ENCODE measurements around the gene DOCK10. TPM values are rescaled to one million over a fixed set of nuclear protein-coding genes. Genes with fewer than 3 reads are reported as not detected.

Gene DOCK10
- total and polyA plus RNA-seq, 2 donors (not counting 1 experiment from before 2014, with no cell fraction given): 20.8 to 26.3 TPM

- Histone ChIP-seq H3K79me2 (ENCODE audit: control insufficient read depth, insufficient read depth, low read length) (no peaks in the 10 kb centered on the region), H3K9ac (ENCODE audit: insufficient read depth, low read length) (no peak overlapping the region), H3K4me2 (ENCODE audit: extremely low read depth, insufficient read depth, low read length) (no peak overlapping the region), H2AFZ (ENCODE audit: low read length) (no peak overlapping the region), H3K27ac (ENCODE audit: insufficient read depth, low read length) (no peak overlapping the region), H3K4me1 (ENCODE audit: control insufficient read depth, extremely low read depth, insufficient read depth, low read length) (no peaks in the 10 kb centered on the region), H4K20me1 (ENCODE audit: control insufficient read depth, extremely low read depth, insufficient read depth, low read length) (no peaks in the 10 kb centered on the region), H3K36me3 (ENCODE audit: control insufficient read depth, insufficient read depth, low read length) (peaks cover 4% of the 10 kb centered on the region), H3K9me3 (ENCODE audit: control insufficient read depth, insufficient read depth, low read depth, low read length) (no peaks in the 10 kb centered on the region), H3K4me3 (replicated peaks in 1 of 4; ENCODE audit: control extremely low read depth in 1 of 4, insufficient read depth in 1 of 4, low read depth in 3 of 4, low read length in 4 of 4) (no peak overlapping the region), H3K27me3 (ENCODE audit: control insufficient read depth, insufficient read depth, low read length) (no peaks in the 10 kb centered on the region)
- TF ChIP-seq, protein P1, sequence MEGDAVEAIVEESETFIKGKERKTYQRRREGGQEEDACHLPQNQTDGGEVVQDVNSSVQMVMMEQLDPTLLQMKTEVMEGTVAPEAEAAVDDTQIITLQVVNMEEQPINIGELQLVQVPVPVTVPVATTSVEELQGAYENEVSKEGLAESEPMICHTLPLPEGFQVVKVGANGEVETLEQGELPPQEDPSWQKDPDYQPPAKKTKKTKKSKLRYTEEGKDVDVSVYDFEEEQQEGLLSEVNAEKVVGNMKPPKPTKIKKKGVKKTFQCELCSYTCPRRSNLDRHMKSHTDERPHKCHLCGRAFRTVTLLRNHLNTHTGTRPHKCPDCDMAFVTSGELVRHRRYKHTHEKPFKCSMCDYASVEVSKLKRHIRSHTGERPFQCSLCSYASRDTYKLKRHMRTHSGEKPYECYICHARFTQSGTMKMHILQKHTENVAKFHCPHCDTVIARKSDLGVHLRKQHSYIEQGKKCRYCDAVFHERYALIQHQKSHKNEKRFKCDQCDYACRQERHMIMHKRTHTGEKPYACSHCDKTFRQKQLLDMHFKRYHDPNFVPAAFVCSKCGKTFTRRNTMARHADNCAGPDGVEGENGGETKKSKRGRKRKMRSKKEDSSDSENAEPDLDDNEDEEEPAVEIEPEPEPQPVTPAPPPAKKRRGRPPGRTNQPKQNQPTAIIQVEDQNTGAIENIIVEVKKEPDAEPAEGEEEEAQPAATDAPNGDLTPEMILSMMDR (conservative IDR thresholded peaks at IDR 0.05 in 1 of 2, IDR thresholded peaks at IDR 0.05 in 1 of 2; ENCODE audit: low read depth in 1 of 2, low read length in 2 of 2): no peak
- no peak for TF ChIP-seq EZH2 (IDR thresholded peaks at IDR 0.05; ENCODE audit: low read length, missing control alignments)
- DNase-seq (ENCODE audit: low read depth in 2 of 2): no peak
Measured at GRCh38 chr2:224803930-224804329, 238.3 kb downstream of the DOCK10 start.

GRCh38 chr2:224802407-224802806 is 239.9 kb downstream of the DOCK10 start:
- Histone ChIP-seq H4K20me1 (ENCODE audit: control insufficient read depth, extremely low read depth, insufficient read depth, low read length) (no peaks in the 10 kb centered on the region), H2AFZ (ENCODE audit: low read length) (no peak overlapping the region), H3K9me3 (ENCODE audit: control insufficient read depth, insufficient read depth, low read depth, low read length) (no peaks in the 10 kb centered on the region), H3K4me2 (ENCODE audit: extremely low read depth, insufficient read depth, low read length) (no peak overlapping the region), H3K4me3 (replicated peaks in 1 of 4; ENCODE audit: control extremely low read depth in 1 of 4, insufficient read depth in 1 of 4, low read depth in 3 of 4, low read length in 4 of 4) (no peak overlapping the region), H3K27me3 (ENCODE audit: control insufficient read depth, insufficient read depth, low read length) (no peaks in the 10 kb centered on the region), H3K36me3 (ENCODE audit: control insufficient read depth, insufficient read depth, low read length) (peaks cover 4% of the 10 kb centered on the region), H3K79me2 (ENCODE audit: control insufficient read depth, insufficient read depth, low read length) (no peaks in the 10 kb centered on the region), H3K9ac (ENCODE audit: insufficient read depth, low read length) (no peak overlapping the region), H3K4me1 (ENCODE audit: control insufficient read depth, extremely low read depth, insufficient read depth, low read length) (no peaks in the 10 kb centered on the region), H3K27ac (ENCODE audit: insufficient read depth, low read length) (no peak overlapping the region)
- TF ChIP-seq, protein P1 (conservative IDR thresholded peaks at IDR 0.05 in 1 of 2, IDR thresholded peaks at IDR 0.05 in 1 of 2; ENCODE audit: low read depth in 1 of 2, low read length in 2 of 2): no peak
- TF ChIP-seq EZH2 (IDR thresholded peaks at IDR 0.05; ENCODE audit: low read length, missing control alignments): no peak
- DNase-seq (ENCODE audit: low read depth in 2 of 2): peak in 1 of 2 donors; percentile 43

DNA sequence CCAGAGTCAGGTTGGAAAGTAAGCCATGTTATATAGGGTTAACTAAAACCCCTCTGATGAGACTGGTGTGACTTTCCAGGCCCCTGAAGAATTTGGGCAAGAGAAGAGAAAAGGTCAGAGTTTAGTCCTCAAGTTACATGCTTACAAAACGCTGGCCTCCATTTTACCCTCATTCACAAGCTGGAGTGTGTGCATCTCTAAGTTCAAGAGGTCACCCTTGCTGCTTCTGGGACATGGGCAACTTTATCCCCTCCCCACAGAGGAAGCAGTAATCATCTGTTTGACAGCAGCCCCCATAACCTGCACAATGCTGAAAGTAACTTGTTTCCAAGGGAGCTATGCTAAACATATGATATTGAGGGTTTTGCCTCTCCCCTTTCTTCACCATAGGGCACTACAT is 240.9 kb downstream of the DOCK10 start:
- Histone ChIP-seq H3K27me3 (ENCODE audit: control insufficient read depth, insufficient read depth, low read length) (no peaks in the 10 kb centered on the region), H3K27ac (ENCODE audit: insufficient read depth, low read length) (no peak overlapping the region), H4K20me1 (ENCODE audit: control insufficient read depth, extremely low read depth, insufficient read depth, low read length) (no peaks in the 10 kb centered on the region), H3K4me1 (ENCODE audit: control insufficient read depth, extremely low read depth, insufficient read depth, low read length) (no peaks in the 10 kb centered on the region), H3K4me3 (replicated peaks in 1 of 4; ENCODE audit: control extremely low read depth in 1 of 4, insufficient read depth in 1 of 4, low read depth in 3 of 4, low read length in 4 of 4) (no peak overlapping the region), H3K36me3 (ENCODE audit: control insufficient read depth, insufficient read depth, low read length) (peaks cover 4% of the 10 kb centered on the region), H3K9me3 (ENCODE audit: control insufficient read depth, insufficient read depth, low read depth, low read length) (no peaks in the 10 kb centered on the region), H2AFZ (ENCODE audit: low read length) (no peak overlapping the region), H3K79me2 (ENCODE audit: control insufficient read depth, insufficient read depth, low read length) (no peaks in the 10 kb centered on the region), H3K4me2 (ENCODE audit: extremely low read depth, insufficient read depth, low read length) (no peak overlapping the region), H3K9ac (ENCODE audit: insufficient read depth, low read length) (no peak overlapping the region)
- TF ChIP-seq EZH2 (IDR thresholded peaks at IDR 0.05; ENCODE audit: low read length, missing control alignments): no peak
- DNase-seq (ENCODE audit: low read depth in 2 of 2): no peak
